GM10248 (cell line): ENCODE results near the gene PPP1R13B.

Source experiments
- CTCF ChIA-PET: fragments of 300-600 bp; sonication (Branson Sonifier 250); formaldehyde crosslinking; extraction: SDS; loops from one replicate; lab custom pipeline; 2021; ENCODE audit warnings: antibody characterized with exemption; lab: Yijun Ruan, JAX
- POLR2A ChIA-PET: fragments of 350-650 bp; sonication (Branson Sonifier 250); formaldehyde crosslinking; extraction: SDS; loops from one replicate; lab custom pipeline; 2020; ENCODE audit warnings: antibody characterized with exemption; lab: Yijun Ruan, JAX
- DNase-seq: peaks from one replicate; pipeline ENCODE4 v3.0.0; 2012; ENCODE audit errors: extremely low spot score
- TF ChIP-seq, protein P1 (sequence below): IDR thresholded peaks from 2 replicates; pipeline ENCODE4 v1.5.1; 2012; ENCODE audit warnings: mild to moderate bottlenecking, low read depth; ENCODE audit errors: extremely low read depth, missing control alignments, control extremely low read depth

Gene PPP1R13B

DNA sequence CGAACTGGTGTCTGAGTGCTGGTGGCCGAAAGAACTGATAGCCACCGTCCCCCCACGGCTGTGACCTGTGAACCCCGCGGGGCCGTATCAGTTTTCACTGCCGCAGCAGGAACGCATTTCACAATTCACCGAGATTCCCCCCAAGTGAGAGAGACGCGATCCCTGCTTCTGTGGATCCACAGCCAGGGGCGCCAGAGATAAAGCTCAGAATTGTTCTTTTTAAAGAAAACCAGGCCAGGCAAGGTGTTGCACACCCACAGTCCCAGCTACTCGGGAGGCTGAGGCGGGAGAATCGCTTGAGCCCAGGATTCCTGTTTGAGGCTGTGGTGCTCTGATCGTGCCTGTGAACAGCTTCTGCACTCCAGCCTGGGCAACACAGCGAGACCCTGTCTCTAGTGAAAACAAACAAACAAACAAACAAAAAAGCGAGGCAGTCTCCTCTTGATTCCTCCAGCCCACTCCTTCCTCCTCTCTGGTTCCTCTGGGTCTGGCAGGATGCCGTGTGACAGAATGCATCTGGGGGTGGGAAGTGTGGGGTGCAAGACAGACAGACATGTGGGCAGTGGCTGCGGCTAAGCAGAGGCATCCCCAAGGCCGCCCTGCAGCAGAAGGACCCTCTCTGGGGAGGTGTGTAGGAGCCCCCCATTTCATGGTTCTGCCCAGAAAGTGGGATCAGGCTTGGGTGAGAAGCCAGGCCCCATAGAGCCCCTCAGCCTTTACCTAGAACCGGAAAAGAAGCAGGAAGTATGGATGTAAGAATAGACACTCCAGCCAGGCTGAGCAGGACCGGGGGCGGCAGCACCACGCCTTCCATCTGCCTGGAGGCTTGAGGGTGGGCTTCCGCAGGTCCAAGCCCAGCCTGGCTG, 39.2 kb upstream of the PPP1R13B start:
- POLR2A ChIA-PET: no interaction called here
- TF ChIP-seq, protein P1, sequence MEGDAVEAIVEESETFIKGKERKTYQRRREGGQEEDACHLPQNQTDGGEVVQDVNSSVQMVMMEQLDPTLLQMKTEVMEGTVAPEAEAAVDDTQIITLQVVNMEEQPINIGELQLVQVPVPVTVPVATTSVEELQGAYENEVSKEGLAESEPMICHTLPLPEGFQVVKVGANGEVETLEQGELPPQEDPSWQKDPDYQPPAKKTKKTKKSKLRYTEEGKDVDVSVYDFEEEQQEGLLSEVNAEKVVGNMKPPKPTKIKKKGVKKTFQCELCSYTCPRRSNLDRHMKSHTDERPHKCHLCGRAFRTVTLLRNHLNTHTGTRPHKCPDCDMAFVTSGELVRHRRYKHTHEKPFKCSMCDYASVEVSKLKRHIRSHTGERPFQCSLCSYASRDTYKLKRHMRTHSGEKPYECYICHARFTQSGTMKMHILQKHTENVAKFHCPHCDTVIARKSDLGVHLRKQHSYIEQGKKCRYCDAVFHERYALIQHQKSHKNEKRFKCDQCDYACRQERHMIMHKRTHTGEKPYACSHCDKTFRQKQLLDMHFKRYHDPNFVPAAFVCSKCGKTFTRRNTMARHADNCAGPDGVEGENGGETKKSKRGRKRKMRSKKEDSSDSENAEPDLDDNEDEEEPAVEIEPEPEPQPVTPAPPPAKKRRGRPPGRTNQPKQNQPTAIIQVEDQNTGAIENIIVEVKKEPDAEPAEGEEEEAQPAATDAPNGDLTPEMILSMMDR: no peak
- CTCF ChIA-PET: interaction anchor here (1.3 kb wide), 1 partner anchor 14 kb away, joined by 7 read pairs; no protein-coding TSS in a partner anchor
- DNase-seq: no peak

DNA sequence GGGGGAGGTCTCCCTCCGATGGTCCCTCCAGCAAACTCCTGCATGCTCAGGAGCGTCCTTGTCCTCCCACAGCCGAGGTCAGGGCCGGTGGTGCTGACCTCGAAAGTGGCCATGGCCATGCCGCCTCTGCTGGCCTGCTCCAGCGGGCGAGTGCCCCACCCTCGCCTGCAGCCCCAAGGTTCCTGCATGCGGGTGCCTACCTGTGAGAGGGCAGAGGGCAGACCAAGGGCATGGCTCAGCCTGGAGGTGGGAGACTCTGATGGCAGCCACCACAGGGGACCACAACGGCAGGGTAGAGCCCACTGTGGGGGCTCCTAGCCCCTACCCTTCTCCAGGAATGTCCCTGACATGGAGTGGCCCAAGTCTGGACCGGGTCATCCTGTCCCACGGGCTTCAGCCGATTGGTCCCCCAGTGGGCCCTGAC, 38.1 kb upstream of the PPP1R13B start:
- POLR2A ChIA-PET: no interaction called here
- CTCF ChIA-PET: interaction anchor here (2.8 kb wide), 1 partner anchor 25 kb away, joined by 9 read pairs; no protein-coding TSS in a partner anchor
- TF ChIP-seq, protein P1: no peak
- no peak for DNase-seq

DNA sequence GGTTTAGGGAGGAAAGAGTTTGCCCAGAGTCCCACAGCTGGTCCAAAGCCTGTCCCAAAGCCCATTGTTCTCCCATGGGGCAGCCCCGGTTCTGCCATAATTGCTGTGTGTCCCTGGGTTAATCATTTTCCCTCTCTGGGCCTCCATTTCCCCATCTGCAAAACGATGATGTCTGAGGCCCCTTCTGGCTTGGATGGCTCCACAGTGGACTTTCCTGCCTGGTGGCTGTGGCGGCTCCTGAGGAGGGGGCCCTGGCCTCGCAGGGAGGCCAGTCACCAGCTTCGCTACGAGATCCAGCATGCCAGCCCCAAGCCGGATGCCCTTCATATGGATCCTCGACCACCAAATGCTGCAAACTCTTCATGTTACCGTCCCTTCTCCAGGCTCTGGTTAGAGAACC, 37.5 kb upstream of the PPP1R13B start:
- POLR2A ChIA-PET: no interaction called here
- TF ChIP-seq, protein P1: no peak

GRCh38 chr14:103883263-103883523, 35.8 kb upstream of the PPP1R13B start:
- ChIA-PET CTCF (interaction anchor here (2.8 to 6.1 kb wide), 2 partner anchors 18 to 27 kb away, joined by 9 to 33 read pairs; no protein-coding TSS in a partner anchor), POLR2A (no interaction called here)
- DNase-seq: no peak
- TF ChIP-seq, protein P1: no peak

More for the DNA sequence above, 37.5 kb upstream of the PPP1R13B start:
- CTCF ChIA-PET: interaction anchor here (0.9 to 2.8 kb wide), 3 partner anchors 16 to 65 kb away, joined by 3 to 9 read pairs (median 5); no protein-coding TSS in a partner anchor
- DNase-seq: no peak

- ChIA-PET POLR2A (interaction anchor here (0.6 kb wide), 1 partner anchor 239 kb away, joined by 5 read pairs; no protein-coding TSS in a partner anchor), CTCF (interaction anchor here (0.9 to 6.1 kb wide), 4 partner anchors 10 to 74 kb away, joined by 3 to 33 read pairs (median 8); no protein-coding TSS in a partner anchor)
- no peak for DNase-seq
- TF ChIP-seq, protein P1: no peak
These were observed 35.3 kb upstream of the PPP1R13B start for GRCh38 chr14:103882503-103883262.
